Measurements from ENCODE around the gene CFAP299.

GRCh38 chr4:80385397-80386280 lies 50.1 kb downstream of the CFAP299 start:
- TF ChIP-seq EP300 (IDR thresholded peaks at IDR 0.05; ENCODE audit: borderline replicate concordance) (no peak), RAD21 (IDR thresholded peaks at IDR 0.05; ENCODE audit: low read depth) (no peak), NFIC (IDR thresholded peaks at IDR 0.05) (no peak), TAF1 (IDR thresholded peaks at IDR 0.05; ENCODE audit: low read depth) (no peak), FOXM1 (IDR thresholded peaks at IDR 0.05; ENCODE audit: borderline replicate concordance, low read depth) (no peak), REST (IDR thresholded peaks at IDR 0.05; ENCODE audit: low read depth) (no peak), TCF12 (IDR thresholded peaks at IDR 0.05; ENCODE audit: low read depth) (no peak), YY1 (IDR thresholded peaks at IDR 0.05; ENCODE audit: low read depth) (no peak), ZBTB7A (IDR thresholded peaks at IDR 0.05; ENCODE audit: low read depth) (no peak), MAX (IDR thresholded peaks at IDR 0.05) (no peak)

Data from Ishikawa (cell line).